Measurements from ENCODE around the gene XPO6.

The XPO6 gene

DNA sequence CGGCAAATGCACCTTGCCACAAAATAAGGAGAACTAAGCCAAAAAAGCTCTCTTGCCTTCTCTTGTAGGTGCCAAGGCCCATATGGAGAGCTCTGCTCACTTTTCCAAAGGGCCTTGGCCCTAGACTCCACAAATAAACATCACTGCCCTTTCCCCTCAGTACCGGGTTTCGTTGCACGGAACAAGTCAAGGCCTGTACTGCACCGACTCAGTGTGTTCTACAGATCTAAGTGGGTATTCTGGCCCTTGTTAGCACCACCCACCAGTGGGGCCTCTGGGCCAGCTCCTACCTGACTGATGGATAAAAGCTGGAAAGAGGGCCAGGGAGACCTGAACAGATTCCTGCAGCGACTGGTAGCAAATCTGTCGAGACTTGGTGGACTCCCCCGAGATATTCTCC lies 104.5 kb downstream of the XPO6 start:
- Mint-ChIP-seq H3K4me3 (no peak overlapping the region), H3K36me3 (ENCODE audit: insufficient read depth) (peaks cover 82% of the 10 kb centered on the region), H3K27ac (no peak overlapping the region), H3K27me3 (no peaks in the 10 kb centered on the region), H3K4me1 (ENCODE audit: low read depth in 2 of 2) (peaks cover 6 to 10% of the 10 kb centered on the region in 2 donors), H3K9me3 (no peaks in the 10 kb centered on the region)
- DNase-seq: no peak
- no peak for ATAC-seq (replicated peaks)

DNA sequence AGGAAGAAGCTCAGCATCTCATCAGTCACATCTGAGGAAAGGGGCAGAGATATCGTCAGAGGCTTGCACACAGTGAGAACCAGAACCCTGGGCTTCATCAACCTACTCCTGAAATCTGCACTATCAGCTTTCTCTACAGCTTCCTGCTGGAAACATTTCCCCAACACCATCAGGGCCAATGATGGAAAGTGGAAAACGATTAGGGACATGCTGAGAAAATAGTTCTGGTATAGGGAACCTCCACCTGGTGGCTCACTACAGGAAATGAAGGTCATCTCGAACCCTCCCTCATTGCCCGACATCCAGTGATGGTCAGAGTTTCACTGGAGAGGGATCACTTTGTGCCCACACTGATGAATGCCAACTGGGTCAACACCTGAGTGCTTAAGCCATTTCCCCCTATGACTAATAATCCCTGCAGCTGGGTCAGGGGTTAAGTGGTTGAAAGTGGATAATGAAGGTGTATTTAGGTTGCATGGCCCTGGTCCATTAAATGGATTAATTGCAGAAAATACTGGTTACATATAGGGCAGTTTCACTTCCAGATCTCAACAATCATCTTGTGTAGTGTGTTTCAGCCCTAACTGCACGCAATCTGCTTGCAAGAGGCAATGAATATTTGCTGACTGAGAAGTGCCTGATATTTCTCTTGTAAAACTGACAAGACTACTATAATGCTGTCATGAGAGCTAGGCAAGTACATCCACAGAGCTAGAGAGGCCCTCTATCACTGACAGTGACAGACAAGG lies 105.1 kb downstream of the XPO6 start:
- Mint-ChIP-seq H3K27ac (peak overlapping the region in 1 of 2 donors; percentile 32), H3K36me3 (ENCODE audit: insufficient read depth) (peaks cover 81% of the 10 kb centered on the region), H3K9me3 (no peaks in the 10 kb centered on the region), H3K27me3 (no peaks in the 10 kb centered on the region), H3K4me3 (no peak overlapping the region), H3K4me1 (ENCODE audit: low read depth in 2 of 2) (peaks cover 10% of the 10 kb centered on the region in 2 donors)
- ATAC-seq (replicated peaks): no peak
- no peak for DNase-seq

DNA sequence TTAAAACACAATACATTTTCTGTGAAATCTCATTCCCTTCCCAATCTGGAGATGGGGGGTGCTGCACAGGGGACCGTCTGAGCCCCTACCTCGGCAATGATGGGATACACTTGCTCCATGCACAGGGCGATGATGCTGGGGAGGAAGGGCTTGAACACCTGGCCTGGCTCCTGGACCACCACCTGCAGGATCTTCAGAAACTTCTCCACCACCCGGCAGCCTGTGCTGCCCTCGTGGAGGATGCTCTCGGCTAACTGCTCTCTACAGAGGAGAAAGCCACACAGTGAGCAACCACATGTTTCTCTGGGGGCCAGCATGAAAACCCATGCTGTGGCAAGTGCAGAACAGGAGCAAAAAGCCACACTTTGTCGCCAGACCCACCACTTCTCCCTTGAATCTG lies 105.8 kb downstream of the XPO6 start:
- ATAC-seq (replicated peaks) (no peak), DNase-seq (no peak)
- Mint-ChIP-seq H3K27me3 (no peaks in the 10 kb centered on the region), H3K36me3 (ENCODE audit: insufficient read depth) (peaks cover 81% of the 10 kb centered on the region), H3K4me3 (no peak overlapping the region), H3K4me1 (ENCODE audit: low read depth in 2 of 2) (peaks cover 10% of the 10 kb centered on the region in 2 donors), H3K27ac (peak overlapping the region in 1 of 2 donors; percentile 32), H3K9me3 (no peaks in the 10 kb centered on the region)

DNA sequence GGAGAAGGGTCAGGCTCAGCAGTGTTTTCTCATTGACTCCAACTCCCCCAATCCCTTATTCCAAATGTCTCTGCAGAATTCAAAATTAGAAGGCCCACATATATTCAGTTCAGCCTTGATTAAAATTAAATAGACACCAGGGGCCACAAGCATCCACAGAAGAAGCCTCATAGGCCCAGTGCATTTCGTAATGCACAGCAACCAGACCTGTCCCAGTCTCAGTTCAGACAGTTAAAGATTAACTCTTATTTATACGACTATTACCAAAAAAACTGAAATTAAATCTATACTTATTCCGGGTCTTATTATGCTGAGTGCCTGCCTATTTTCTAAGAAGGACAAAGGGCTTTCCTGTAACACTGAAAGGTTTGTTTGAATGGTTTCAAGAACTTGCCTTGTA lies 106.5 kb downstream of the XPO6 start:
- Mint-ChIP-seq H3K9me3 (no peaks in the 10 kb centered on the region), H3K27me3 (no peaks in the 10 kb centered on the region), H3K4me3 (no peak overlapping the region), H3K36me3 (ENCODE audit: insufficient read depth) (peaks cover 80% of the 10 kb centered on the region), H3K27ac (no peak overlapping the region), H3K4me1 (ENCODE audit: low read depth in 2 of 2) (peaks cover 5 to 8% of the 10 kb centered on the region in 2 donors)
- ATAC-seq (replicated peaks) (no peak), DNase-seq (no peak)

DNA sequence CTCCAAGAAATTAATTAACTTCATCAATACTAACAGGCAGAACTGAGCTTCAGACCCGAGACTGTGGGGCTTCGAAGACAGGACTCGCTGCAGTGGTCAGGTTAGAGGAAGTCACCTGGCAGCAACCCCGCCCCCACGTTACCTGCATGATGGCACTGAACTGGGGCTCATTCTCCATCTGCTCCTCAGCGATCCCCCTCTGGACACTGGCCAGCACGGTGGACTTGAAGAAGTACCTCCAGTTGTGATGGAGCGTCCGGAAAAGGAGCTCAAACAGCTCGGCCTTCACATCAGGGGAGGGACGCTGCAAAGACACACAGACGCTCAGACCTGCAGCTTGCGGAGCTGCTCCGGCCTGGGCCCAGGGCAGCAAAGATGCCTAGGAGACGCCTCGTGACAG lies 107.4 kb downstream of the XPO6 start:
- Mint-ChIP-seq H3K36me3 (ENCODE audit: insufficient read depth) (peaks cover 82% of the 10 kb centered on the region), H3K4me1 (ENCODE audit: low read depth in 2 of 2) (peaks cover 2 to 9% of the 10 kb centered on the region in 2 donors), H3K27me3 (no peaks in the 10 kb centered on the region), H3K4me3 (no peak overlapping the region), H3K9me3 (no peaks in the 10 kb centered on the region), H3K27ac (no peak overlapping the region)
- DNase-seq (no peak), ATAC-seq (replicated peaks) (no peak)

DNA sequence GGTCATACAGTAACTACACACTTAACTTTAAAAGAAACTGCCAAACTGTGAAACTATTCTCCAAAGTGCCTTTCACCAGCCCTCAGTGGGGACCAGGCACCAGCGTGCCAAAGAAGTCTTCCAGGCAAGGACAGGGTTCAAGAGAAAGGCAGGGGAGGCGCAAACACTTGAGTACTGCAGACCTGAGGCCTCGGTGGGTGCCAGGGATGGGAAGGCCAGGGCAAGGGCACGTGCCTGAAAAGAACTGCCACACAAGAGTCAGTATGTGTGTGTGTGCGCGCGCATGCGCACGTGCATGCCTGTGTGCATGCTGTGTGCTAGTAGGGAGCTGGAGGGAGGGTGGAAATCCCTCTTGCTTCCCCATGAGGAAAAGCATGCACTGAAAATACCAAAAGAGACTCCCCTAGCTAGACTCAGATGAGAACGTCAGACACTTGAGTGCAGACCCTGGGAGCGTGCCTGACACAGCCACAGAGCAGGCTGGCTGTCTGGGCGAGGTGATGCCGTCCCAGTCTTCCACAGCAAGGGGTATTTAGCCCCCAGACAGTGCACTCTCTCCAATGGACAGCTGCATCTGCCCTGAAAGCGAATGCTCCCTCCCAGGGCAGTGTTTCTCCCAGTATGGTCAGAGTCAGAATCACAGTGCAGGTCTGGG lies 108.1 kb downstream of the XPO6 start:
- H3K27me3 Mint-ChIP-seq: no peaks in the 10 kb centered on the region
- H3K4me3 Mint-ChIP-seq: no peak overlapping the region
- H3K36me3 Mint-ChIP-seq (ENCODE audit: insufficient read depth): peaks cover 81% of the 10 kb centered on the region
- no peak overlapping the region for H3K27ac Mint-ChIP-seq
- H3K9me3 Mint-ChIP-seq: no peaks in the 10 kb centered on the region
- ATAC-seq (replicated peaks): no peak
- DNase-seq: no peak
- peaks cover 0 to 9% of the 10 kb centered on the region in 2 donors for H3K4me1 Mint-ChIP-seq (ENCODE audit: low read depth in 2 of 2)

DNA sequence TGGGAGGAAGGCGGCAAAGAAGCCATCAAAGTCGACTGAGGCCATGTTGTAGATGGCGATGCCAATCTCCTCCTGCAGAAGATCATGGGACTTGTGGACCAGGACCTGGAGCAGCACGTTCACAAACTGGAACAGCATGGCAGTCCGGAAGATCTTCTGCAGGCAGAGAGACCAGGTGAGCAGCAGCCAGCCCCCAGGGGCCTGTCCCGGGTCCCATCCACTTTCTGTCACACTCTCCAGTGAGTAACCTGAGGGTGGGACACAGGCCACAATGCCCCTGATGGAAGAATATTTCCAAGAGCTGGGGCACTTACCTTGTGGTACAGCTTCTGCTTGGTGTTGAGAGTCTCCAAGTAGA lies 110.3 kb downstream of the XPO6 start:
- no peak for ATAC-seq (replicated peaks)
- Mint-ChIP-seq H3K9me3 (no peaks in the 10 kb centered on the region), H3K4me1 (ENCODE audit: low read depth in 2 of 2) (peaks cover 0 to 13% of the 10 kb centered on the region in 2 donors), H3K36me3 (ENCODE audit: insufficient read depth) (peaks cover 81% of the 10 kb centered on the region), H3K27ac (peak overlapping the region in 1 of 2 donors; percentile 77), H3K27me3 (no peaks in the 10 kb centered on the region), H3K4me3 (no peak overlapping the region)
- DNase-seq: no peak

DNA sequence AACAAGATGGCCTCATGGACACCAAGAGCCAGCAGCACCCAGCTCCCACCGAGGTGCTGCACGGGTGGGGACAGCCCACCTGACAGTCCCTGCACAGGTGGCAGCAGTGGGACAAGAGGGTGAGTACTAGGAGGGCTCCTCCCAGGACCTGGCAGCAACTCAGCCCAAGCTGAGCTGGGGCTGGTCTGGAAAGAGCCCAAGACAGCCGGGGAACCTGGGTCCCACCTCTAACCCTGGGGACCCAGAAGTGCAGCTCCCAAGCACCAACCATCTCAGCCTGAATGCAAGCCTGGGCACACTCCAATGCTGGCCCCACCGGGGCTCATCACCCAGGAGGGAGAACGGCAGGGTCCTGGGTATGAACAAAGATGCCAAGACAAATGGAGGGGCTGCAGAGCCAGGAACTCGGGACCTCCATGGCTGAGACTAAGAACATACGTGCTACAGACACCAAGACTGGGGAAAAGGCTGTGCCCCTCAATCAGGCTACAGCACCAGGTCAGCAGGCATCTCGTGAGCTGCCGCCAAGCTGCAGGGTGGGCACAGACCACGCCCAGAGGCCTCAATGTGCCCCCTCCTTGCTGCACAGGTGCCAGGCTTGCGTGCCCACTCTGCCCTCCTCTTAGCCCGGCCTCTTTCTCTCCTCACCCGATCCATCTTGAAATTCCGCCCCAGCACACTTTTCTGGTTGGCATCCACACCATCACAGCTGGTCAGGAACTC lies 110.8 kb downstream of the XPO6 start:
- H3K4me3 Mint-ChIP-seq: no peak overlapping the region
- H3K4me1 Mint-ChIP-seq (ENCODE audit: low read depth in 2 of 2): peaks cover 0 to 13% of the 10 kb centered on the region in 2 donors
- peak overlapping the region in 1 of 2 donors; percentile 2 for H3K27ac Mint-ChIP-seq
- no peaks in the 10 kb centered on the region for H3K27me3 Mint-ChIP-seq
- ATAC-seq (replicated peaks) (no peak), DNase-seq (no peak)
- H3K9me3 Mint-ChIP-seq: no peaks in the 10 kb centered on the region
- peaks cover 79% of the 10 kb centered on the region for H3K36me3 Mint-ChIP-seq (ENCODE audit: insufficient read depth)

DNA sequence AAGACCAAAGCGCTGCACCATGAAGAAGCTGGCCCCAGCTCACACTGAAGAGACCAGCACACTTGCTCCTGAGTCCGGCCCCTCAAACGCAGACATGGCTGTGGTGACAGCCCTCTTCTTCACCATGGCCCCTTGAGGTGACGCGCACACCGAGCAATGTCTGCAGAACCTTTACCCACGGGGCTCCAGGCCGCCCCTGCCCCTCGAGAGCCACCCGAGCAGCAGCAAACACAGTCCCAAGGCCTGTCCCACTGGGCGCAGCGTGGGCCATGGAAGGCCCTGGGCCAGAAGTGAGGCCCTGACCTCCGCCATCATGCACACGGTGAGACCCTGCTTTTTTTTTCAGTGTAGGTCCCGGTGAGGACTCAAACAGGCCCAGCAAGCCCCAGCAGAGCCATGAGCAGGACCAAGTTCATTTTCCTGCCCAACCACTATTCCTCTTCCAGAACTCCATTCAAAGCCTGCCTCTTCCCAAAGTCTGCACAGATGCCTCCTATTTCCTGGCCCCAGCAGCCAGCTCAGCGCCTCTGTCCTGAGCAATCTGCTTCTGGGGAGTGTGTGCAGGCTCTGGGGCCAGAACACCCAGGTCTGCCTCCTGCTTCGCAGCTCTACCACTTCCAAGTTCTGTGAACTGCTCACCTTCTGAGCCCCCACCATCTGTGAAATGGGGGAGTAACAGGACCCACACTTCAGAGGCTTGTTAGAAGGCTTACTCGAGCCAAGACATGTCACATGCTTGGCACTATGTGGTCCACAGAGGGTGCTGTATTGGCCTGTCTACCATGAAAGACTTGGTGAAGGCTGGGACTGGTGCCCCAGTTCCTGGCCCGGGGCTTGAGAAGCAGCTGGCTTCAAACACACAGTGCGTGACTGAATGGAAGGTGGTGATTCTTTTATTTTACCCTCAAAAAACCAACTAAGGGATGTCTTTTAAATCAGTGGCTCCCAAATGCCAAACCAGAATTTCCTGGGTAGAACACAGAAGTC lies 112.5 kb downstream of the XPO6 start:
- peaks cover 0 to 13% of the 10 kb centered on the region in 2 donors for H3K4me1 Mint-ChIP-seq (ENCODE audit: low read depth in 2 of 2)
- no peak overlapping the region for H3K4me3 Mint-ChIP-seq
- no peaks in the 10 kb centered on the region for H3K27me3 Mint-ChIP-seq
- H3K9me3 Mint-ChIP-seq: no peaks in the 10 kb centered on the region
- H3K36me3 Mint-ChIP-seq (ENCODE audit: insufficient read depth): peaks cover 68% of the 10 kb centered on the region
- ATAC-seq (replicated peaks) (no peak), DNase-seq (no peak)
- peak overlapping the region in 1 of 2 donors; percentile 57 for H3K27ac Mint-ChIP-seq

DNA sequence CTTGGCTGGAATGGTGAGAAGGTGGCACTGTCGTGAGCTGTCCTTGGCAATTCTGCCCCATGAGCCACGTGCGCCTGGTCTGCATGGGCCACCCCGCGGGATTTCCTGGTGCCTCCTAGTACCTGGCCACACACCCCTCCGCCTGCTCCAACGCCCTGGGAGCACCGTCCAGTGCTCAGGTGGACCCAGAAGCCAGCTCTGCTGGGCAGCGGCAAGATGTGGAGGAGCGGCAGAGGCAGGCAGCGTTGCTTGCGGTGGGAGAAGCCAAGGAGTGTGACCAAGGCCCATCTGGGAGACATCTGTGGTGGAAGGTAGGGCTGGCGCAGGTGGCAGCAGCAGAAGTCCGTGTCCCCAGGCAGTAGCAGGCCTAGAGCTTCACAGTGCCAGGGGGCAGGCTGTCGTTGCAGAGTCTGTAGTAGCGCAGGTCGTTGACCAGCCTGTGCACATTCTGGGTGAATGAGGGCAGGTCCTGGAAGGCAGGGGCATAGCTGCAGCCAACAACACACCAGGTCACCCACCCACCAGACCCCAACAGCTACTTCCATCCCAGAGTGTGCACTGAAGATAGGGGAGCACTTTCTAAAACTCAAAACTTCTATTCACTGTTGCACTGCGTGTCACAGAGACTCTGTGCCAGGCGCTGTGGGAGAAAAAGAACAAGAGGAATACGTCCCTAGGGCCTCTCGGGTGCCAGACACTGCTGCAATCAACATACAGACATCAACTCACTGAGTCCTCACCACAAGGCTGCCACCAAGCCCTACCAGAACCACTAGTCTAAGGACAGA lies 113.4 kb downstream of the XPO6 start:
- peaks cover 0 to 13% of the 10 kb centered on the region in 2 donors for H3K4me1 Mint-ChIP-seq (ENCODE audit: low read depth in 2 of 2)
- H3K27ac Mint-ChIP-seq: peak overlapping the region in 1 of 2 donors; percentile 57
- DNase-seq (no peak), ATAC-seq (replicated peaks) (no peak)
- H3K9me3 Mint-ChIP-seq: no peaks in the 10 kb centered on the region
- H3K36me3 Mint-ChIP-seq (ENCODE audit: insufficient read depth): peaks cover 63% of the 10 kb centered on the region
- no peaks in the 10 kb centered on the region for H3K27me3 Mint-ChIP-seq
- no peak overlapping the region for H3K4me3 Mint-ChIP-seq

DNA sequence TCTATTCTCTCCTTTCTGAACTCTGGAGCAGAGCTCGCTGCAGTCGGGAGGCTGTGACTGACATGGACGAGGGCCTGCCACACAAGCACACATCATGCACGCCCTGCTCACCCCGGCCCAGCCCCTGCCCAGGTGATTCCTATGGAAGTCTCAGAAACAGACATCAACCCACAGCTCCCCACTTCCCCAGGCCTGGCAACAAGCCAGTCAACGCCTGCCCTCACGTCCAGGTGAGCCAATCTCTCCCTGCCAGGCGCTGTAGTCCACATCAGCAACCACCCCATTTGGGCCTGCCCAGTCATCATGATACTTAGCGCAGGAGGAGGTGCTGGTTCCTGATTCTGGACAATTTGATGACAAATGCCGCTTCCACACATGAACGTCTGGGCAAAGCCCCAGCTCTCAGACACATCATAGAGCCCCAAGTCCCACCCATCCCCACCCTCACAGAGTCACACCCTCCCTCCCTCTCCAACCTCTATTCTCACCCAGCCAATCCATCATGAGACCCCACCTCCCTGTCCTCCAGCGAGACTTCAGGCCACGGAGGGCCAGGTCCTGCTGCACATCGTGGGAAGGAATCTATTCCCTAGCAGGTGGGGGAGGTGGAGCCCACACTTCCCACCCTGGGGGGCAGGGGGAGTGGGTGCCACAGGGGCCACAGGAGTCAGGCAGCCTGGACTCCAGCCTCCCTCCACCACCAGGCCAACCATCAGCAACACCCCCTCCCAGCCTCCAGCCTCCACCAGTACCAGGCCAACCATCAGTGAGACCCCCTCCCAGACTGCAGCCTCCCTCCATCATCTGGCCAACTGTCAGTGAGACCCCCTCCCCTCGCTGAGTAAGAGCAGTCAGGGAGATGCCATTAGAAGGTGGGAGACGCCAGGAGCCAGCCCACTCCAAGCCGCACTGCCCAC lies 114.5 kb downstream of the XPO6 start:
- H3K36me3 Mint-ChIP-seq (ENCODE audit: insufficient read depth): peaks cover 58% of the 10 kb centered on the region
- no peaks in the 10 kb centered on the region for H3K9me3 Mint-ChIP-seq
- DNase-seq (no peak), ATAC-seq (replicated peaks) (no peak)
- peak overlapping the region; percentile 23 to 72 for H3K27ac Mint-ChIP-seq
- no peak overlapping the region for H3K4me3 Mint-ChIP-seq
- H3K4me1 Mint-ChIP-seq (ENCODE audit: low read depth in 2 of 2): peaks cover 0 to 12% of the 10 kb centered on the region in 2 donors
- H3K27me3 Mint-ChIP-seq: no peaks in the 10 kb centered on the region

DNA sequence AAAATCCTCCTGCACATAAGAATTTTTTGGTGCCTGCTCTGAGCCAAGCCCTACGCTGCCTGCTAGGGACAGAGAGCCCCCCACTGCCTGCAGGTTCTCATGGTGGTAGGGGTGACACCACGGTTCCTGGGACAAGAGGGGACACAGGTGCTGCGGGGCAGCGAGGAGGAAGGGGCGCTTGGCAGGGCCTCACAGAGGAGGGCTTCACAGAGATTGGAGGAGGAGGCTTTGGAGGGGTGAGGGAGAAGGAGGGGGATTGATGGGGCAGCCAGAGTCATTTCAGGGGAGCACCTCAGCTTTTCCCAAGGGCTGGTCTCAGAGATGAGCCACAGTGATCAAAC lies 118.4 kb downstream of the XPO6 start:
- DNase-seq (no peak), ATAC-seq (replicated peaks) (no peak)
- Mint-ChIP-seq H3K27ac (no peak overlapping the region), H3K27me3 (no peaks in the 10 kb centered on the region), H3K4me1 (ENCODE audit: low read depth in 2 of 2) (peaks cover 9 to 11% of the 10 kb centered on the region in 2 donors), H3K36me3 (ENCODE audit: insufficient read depth) (peaks cover 33% of the 10 kb centered on the region), H3K4me3 (no peak overlapping the region), H3K9me3 (no peaks in the 10 kb centered on the region)
